ENCODE measurements around the gene CLDN20. TPM values are rescaled to one million over a fixed set of nuclear protein-coding genes. Genes with fewer than 3 reads are reported as not detected.
A peak's percentile ranks its signal among the peaks of the same experiment; 100 is the strongest.

The CLDN20 gene
- total and polyA plus RNA-seq, 2 of the 8 experiments (the other 6 are each of a cell fraction or from before 2014, with no cell fraction given), result not detected

- Histone ChIP-seq H3K4ac (replicated peaks; ENCODE audit: insufficient read length, low read depth, low read length) (no peak overlapping the region), H3K9ac (replicated peaks in 1 of 4; ENCODE audit: extremely low read depth in 1 of 4, low read depth in 3 of 4, low read length in 3 of 4) (no peak overlapping the region), H2BK120ac (replicated peaks; ENCODE audit: low read depth, low read length) (no peak overlapping the region), H2BK12ac (ENCODE audit: low read depth, low read length) (no peak overlapping the region), H3K36me3 (ENCODE audit: control insufficient read depth in 2 of 4, insufficient read depth in 4 of 4, low read length in 3 of 4) (peaks cover 10 to 44% (median 32%) of the 10 kb centered on the region in 4 experiments), H2BK5ac (ENCODE audit: low read depth, low read length) (no peak overlapping the region), H3K27me3 (replicated peaks in 1 of 4; ENCODE audit: control insufficient read depth in 3 of 4, extremely low read depth in 1 of 4, insufficient read depth in 3 of 4, low read length in 3 of 4) (no peaks in the 10 kb centered on the region), H2AFZ (ENCODE audit: low read length) (no peak overlapping the region), H3K9me3 (ENCODE audit: insufficient read depth in 2 of 2, low read depth in 1 of 2, low read length in 1 of 2) (no peaks in the 10 kb centered on the region), H3K27ac (ENCODE audit: low read depth, low read length) (0 out of 2 replicates have a peak overlapping the region, but pooled peaks have one; percentile 3), H3K79me1 (ENCODE audit: low read depth, low read length) (no peaks in the 10 kb centered on the region), H2BK20ac (ENCODE audit: low read length) (no peak overlapping the region), H3K4me2 (ENCODE audit: insufficient read depth in 1 of 2, low read depth in 2 of 2, low read length in 2 of 2) (no peak overlapping the region), H3K18ac (ENCODE audit: extremely low read depth, low read length) (no peak overlapping the region), H4K20me1 (replicated peaks in 1 of 2; ENCODE audit: control insufficient read depth in 1 of 2, insufficient read depth in 2 of 2, low read length in 2 of 2) (peaks cover 2 to 3% of the 10 kb centered on the region in 2 experiments), H3K79me2 (ENCODE audit: control insufficient read depth in 1 of 2, insufficient read depth in 2 of 2, low read length in 2 of 2) (peaks cover 3 to 4% of the 10 kb centered on the region in 2 experiments; a peak in 1 of 4 replicates), H4K8ac (ENCODE audit: extremely low read depth, insufficient read depth, low read length) (no peak overlapping the region), H3K4me3 (ENCODE audit: extremely low read depth in 1 of 4, insufficient read depth in 2 of 4, low read depth in 3 of 4, low read length in 4 of 4) (no peak overlapping the region), H2AK5ac (ENCODE audit: low read depth, low read length) (no peak overlapping the region), H3K14ac (ENCODE audit: insufficient read length) (no peak overlapping the region), H3K23me2 (ENCODE audit: low read depth, low read length) (no peaks in the 10 kb centered on the region), H3K23ac (ENCODE audit: insufficient read length) (no peak overlapping the region), H2BK15ac (ENCODE audit: low read length) (no peak overlapping the region), H3K56ac (replicated peaks; ENCODE audit: insufficient read length, low read depth, low read length) (no peak overlapping the region), H4K5ac (ENCODE audit: insufficient read length, low read depth, low read length) (no peak overlapping the region), H3K4me1 (replicated peaks in 1 of 4; ENCODE audit: control insufficient read depth in 3 of 4, insufficient read depth in 4 of 4, low read length in 3 of 4) (peaks cover 0 to 7% (median 2%) of the 10 kb centered on the region in 4 experiments; a peak in 3 of 7 replicates), H4K91ac (replicated peaks; ENCODE audit: insufficient read length, low read length) (no peak overlapping the region)
- ChIA-PET CTCF (ENCODE audit: partially characterized antibody) (interaction anchor here (0.6 to 6.4 kb wide), 19 partner anchors 9 to 393 kb away, joined by 3 to 72 read pairs (median 4); no protein-coding TSS in a partner anchor), POLR2A (ENCODE audit: partially characterized antibody) (interaction anchor here (1.2 to 1.4 kb wide), 3 partner anchors 9 to 20 kb away, joined by 3 read pairs; no protein-coding TSS in a partner anchor)
- 70% methylated on average over 11 of the region's 11 CpGs; no CpG with 5 or more reads in 1 of the 2 experiments for WGBS, 2 experiments (ENCODE audit: extremely low coverage in 1 of 2, insufficient coverage in 1 of 2, insufficient read length in 1 of 2, insufficient replicate concordance in 2 of 2, low coverage in 1 of 2, low lambda C conversion rate in 2 of 2, missing lambda C conversion rate in 1 of 2)
- DNase-seq (ENCODE audit: low read depth in 1 of 2, low spot score in 2 of 2) (no peak), FAIRE-seq (peak; percentile 57)
- TF ChIP-seq SP2 (IDR thresholded peaks at IDR 0.05; ENCODE audit: low read length), result no peak
- TF ChIP-seq MAX (IDR thresholded peaks at IDR 0.05), result peak; percentile 49; the same call in 1 of the 2 replicates
- no peak for TF ChIP-seq KDM1A (IDR thresholded peaks at IDR 0.05; ENCODE audit: borderline replicate concordance, low read length)
- no peak for TF ChIP-seq RXRA (IDR thresholded peaks at IDR 0.05; ENCODE audit: insufficient read depth, low read depth, low read length)
- TF ChIP-seq POLR2A (IDR thresholded peaks at IDR 0.05; ENCODE audit: control extremely low read depth in 1 of 2, low read depth in 2 of 2, low read length in 2 of 2), result 0 out of 3 replicates have a peak, but pooled peaks of 1 of the 2 experiments have one; percentile 16
- no peak for TF ChIP-seq ASH2L (IDR thresholded peaks at IDR 0.05; ENCODE audit: low read length)
- TF ChIP-seq EP300 (IDR thresholded peaks at IDR 0.05; ENCODE audit: borderline replicate concordance in 1 of 2, low read depth in 2 of 2, low read length in 2 of 2), result no peak
- TF ChIP-seq CHD2 (IDR thresholded peaks at IDR 0.05; ENCODE audit: low read length), result no peak
- TF ChIP-seq POU5F1 (IDR thresholded peaks at IDR 0.05; ENCODE audit: low read depth, low read length), result no peak
- 0 out of 2 replicates have a peak, but pooled peaks have one; percentile 58 for TF ChIP-seq YY1 (IDR thresholded peaks at IDR 0.05; ENCODE audit: low read depth, low read length)
- TF ChIP-seq JUN (IDR thresholded peaks at IDR 0.05; ENCODE audit: low read depth, low read length), result no peak
- TF ChIP-seq CREB1 (IDR thresholded peaks at IDR 0.05), result 0 out of 2 replicates have a peak, but pooled peaks have one; percentile 27
- TF ChIP-seq HDAC6 (IDR thresholded peaks at IDR 0.05; ENCODE audit: low read depth, low read length), result no peak
Measured at GRCh38 chr6:155261111-155261900, 2.5 kb upstream of the CLDN20 start.

Measured in H1 (cell line).